GM18858 (cell line): Measurements from ENCODE around the gene STK26.
"Not testable (repeated sequence)": the region's sequence is repeated elsewhere in the genome, so short reads cannot be mapped to it uniquely, and the experiment has no call there.

Experiments used
- ATAC-seq: cut with Tn5 transposase; IDR thresholded peaks from one replicate; pipeline ENCODE4 v1.9.1; 2021; ENCODE audit not compliant: unreplicated experiment

Gene STK26

DNA sequence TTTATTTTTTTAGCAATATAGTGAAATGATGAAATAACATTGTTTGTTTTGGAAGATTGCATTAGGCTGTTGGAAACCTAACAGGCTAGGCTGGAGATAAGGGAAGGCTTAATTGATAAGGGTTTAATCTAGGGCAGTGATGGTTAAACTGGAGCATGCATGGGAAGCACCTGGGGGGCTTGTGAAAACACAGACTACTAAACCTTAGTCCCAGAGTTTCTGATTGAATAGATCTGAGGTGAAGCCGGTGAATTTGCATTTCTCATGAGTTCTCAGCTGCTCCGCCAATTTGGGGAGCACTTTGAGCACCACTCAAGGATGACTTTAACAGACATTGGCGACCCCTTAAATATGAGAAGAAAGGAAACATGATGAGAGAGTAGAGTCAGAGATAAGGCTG lies 11.5 kb downstream of the STK26 start:
- ATAC-seq: no peak

DNA sequence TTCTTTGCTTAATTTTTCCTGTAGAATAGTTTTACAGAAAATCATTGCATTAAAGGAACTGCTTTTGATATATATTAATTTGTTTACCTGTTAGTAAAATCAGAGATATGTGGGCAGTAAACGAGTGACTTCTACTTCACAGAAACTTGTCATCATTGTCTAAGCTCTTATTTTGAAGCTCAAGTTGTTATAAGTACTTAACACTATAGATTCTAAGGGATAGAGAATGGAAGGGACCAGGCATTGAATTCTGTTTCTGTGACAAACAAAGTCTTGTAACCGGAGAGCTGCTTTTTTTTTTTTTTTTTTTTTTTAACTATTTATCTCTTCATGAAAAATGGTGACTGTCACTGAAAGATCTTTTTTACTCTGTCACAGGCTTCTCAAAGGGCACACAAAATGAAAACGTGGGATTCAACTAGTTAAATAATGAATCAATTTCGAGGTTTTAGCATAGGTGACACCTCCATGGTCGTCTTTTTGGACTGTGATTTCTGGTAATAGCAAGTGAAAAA lies 14.4 kb downstream of the STK26 start:
- no peak for ATAC-seq

DNA sequence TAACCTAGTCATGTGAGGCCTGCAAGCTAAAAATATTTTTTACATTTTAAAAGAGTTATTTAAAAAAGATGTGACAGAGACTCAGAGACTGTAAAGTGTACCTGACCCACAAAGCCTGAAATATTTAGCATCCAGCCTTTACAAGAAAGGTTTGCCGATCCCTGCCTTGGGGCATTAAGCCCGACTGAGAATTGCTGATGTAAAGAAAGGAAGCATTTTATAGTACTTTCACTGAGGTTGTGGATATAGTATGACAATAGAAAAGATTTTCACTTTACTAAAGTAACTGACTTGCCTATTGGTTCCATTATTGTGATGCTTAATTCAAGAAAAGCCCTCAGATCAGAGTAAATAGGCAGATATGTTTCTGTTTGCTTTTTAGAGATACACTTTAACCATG lies 17.0 kb downstream of the STK26 start:
- ATAC-seq: no peak

DNA sequence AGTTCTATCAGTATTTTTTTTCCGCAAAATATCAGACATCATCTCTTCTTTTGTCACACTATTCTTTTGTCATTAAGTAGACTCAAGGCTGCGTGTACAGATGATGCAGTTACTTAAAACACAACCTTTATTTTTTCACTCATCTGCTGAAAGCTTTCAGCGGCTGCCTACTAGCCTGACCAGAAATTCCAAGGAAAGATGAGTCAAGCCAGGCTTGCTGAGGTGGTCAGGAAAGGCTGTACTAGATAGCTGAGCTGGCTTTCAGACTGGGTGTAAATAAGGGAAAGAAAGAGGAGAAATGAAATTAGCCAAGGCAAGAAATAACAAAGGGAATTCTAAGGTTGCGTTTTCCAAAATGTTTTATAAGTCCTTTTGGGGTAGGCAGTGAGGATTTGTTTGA lies 17.9 kb downstream of the STK26 start:
- ATAC-seq: no peak

DNA sequence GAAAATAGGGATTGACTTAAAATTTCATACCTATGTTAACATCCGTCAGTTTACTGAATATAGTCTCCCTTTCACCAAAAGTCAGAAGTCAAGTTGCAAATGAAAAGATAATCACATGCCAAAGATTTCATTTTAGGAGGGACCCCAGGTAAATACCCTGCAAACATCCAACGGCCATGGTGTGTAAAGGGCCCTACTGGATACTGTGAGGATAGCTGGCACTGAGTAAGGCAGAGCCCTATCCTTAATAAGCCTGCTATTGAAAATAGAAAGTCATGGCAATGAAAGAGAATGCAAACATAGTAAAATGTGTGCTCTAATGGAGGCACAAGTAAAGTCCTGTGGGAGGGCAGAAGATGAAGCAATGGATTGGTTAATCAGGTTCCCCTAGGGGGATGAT lies 20.9 kb downstream of the STK26 start:
- no peak for ATAC-seq

DNA sequence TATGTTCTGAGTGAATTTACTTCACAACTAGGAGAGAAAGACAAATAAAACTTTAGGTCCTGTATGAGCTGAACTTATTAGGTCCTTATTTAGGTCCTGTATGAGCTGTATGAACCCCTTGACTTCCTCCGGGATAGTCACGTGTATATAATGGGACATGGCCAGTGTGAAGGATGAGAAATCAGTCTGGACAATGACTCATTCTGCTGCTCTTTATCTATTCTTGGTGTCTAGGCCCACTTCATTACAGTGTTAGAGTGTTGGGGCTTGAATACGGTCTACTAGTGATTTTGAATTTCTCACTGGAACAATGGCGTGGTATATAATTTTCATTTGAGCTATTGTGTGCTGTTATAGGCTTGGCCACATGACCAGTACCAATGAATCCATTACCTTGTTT lies 21.9 kb downstream of the STK26 start:
- no peak for ATAC-seq

DNA sequence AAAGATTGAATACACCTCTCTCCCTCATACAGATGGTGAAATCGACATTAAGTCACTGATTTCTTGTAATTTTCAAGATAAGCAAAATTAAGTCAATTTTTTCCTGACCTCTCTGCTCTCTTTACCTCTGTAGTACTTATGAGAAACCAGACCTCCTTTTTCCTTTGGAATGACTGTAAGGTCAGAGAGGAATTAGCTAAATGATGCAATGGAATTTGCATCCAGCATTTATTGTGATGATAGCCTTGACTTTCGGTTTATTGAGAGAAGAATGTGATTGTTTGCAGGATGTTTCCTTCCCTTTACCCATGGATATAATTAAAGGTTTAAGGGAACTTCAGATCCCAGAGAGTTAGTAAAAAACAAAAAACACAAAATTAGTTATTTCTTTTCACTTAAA lies 22.4 kb downstream of the STK26 start:
- ATAC-seq: no peak

DNA sequence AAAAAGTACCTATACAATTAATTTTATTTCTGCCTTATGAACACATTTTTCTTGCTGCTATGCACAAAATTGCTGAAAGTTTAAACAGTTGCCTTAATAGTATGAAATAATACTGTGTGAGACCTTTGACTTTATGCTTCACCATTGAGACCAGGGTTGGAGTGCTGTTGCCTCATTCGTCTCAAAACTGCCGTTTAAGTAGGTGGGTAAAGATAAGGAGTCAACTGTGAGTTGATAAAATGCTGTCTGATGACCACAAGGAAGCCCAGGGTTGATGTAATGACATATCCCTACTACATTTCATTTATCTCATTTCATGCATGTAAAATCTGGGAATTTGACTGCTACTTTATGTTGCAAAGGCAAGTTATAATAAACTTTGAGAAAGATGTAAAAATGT lies 23.4 kb downstream of the STK26 start:
- ATAC-seq: no peak

DNA sequence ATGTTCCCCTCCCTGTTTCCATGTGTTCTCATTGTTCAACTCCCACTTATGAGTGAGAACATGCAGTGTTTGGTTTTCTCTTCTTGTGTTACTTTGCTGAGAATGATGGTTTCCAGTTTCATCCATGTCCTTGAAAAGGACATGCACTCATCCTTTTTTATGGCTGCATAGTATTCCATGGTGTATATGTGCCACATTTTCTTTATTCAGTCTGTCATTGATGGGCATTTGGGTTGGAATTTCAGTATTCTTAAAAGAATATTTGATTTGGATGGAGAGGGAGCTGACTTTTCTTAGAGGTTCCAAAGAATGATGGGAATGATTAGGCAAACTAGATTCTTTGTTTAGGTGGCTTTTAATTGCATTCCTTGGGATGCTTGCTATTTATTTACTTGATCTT lies 28.7 kb downstream of the STK26 start:
- ATAC-seq: not testable (repeated sequence)

DNA sequence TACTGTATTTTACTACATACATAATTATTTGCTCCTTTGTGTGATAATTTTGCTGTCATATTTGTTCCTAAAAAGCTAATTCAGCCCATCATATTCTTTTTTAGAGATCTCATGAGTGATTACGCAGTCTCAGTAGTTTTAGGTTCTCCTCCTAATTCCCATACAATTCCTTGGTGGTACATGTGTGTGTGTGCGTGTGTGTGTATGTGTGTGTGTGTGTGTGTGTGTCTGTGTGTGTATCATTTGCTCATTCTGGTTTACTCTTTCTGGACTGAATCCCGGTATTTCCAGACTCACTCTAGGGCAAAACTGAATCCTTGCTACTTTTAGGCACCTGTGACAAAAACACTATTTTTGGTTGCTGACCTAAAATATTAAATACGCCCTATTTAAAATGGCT lies 34.9 kb downstream of the STK26 start:
- no peak for ATAC-seq

DNA sequence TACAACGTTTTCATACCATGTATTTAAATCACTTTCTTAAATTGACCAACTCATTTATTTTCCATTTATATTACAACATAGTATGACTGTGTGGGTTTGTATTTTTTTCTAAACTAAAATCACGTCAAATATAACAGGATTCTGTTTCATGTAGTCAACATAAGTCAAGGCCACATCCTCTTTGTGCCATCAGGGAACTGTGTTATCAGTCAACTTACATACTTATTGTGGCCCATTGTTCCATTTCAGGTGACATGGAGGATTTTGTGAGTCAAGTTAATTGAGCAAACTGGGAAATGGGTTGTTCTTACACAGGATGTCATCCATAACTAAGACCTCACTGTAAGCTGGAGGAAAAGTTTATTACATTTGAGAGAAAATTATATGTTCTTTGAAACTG lies 35.9 kb downstream of the STK26 start:
- no peak for ATAC-seq

DNA sequence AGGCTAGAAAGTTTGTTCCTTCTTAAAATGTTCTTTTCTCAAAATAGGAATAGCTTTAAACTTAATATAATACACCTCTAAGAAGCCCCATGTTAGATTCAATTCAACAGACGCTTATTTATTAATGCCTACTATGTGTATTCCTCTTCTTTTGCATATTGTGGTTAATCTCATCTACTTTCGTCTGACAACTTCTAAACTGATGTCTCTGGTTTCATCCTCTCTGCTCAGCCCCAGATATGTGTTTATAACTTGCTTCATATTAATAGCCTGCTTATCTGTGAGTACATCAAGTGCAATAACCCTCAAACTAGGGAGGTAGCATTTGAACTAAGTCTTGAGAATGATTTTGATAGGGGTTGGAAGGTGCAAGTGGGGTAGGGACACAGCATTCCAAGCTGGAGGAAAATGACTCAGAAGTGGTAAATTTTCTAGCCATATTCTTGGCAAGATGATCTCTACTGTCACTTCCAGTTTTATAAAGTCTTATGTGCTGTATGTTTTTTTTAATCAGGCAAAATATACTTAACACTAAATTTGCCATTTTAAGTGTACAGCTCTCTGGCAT lies 37.0 kb downstream of the STK26 start:
- no peak for ATAC-seq

DNA sequence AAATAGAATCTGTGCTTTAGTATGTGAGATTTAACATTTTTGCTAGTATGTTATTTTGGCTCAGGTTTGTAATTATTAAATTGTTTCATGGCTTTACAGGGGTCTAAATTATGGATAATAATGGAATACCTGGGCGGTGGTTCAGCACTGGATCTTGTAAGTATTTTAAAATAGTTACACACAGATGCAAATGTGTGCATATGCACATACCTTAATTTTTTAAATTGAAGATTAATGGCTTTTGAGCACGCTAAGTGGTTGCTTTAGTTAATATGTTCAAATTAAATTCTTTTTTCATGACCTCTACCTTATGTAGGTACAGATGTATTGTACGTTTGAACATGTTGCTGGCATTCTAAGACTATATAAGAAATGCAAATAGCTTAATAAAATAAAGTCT lies 40.2 kb downstream of the STK26 start:
- ATAC-seq: no peak

DNA sequence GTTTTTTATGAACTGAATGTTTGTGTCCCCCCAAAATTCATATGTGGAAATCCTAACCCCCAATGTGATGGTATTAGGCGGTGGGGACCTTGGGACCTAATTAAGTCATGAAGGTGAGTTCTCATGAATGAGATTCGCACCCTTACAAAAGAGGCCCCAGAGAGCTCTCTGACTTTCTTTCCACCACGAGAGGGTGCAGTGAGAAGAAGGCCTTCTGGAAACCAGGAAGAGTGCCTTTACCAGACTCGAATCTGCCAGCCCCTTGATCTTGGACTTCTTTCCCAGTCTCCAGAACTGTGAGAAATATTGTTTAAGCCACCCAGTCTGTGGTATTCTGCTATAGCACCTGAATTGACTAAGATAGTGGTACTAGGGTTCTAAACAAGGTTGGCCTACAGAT lies 40.8 kb downstream of the STK26 start:
- ATAC-seq: no peak

DNA sequence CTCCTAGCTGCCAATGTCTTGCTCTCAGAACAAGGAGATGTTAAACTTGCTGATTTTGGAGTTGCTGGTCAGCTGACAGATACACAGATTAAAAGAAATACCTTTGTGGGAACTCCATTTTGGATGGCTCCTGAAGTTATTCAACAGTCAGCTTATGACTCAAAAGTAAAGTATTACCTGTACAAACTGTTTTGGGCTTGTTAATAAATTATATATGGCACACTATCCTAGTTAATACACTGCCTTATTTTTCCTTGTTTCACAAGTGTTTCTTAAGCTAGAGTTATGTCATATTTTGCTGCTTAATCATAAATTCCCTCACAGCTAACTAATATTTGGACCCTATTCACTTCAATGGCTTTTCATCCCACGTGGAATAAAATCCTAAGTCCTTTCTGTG lies 45.3 kb downstream of the STK26 start:
- ATAC-seq: no peak

DNA sequence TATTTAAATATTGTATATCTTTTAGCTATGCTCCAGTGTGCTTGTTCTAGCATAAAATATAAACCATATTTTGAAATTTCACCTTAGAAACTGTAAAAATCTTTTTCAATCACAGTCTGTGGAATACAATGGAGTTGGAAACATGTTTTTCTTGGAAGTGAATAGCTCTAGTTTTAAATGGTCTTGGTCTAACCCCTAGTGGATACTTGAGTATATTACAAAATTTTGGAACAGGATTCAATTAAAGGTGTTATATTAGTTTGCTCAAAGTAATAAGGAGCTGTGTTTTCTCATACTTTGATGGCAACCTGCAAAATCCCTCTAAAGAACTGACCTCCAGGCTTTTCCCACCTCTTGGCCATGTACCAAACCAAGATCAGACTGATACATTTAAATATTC lies 48.2 kb downstream of the STK26 start:
- ATAC-seq: no peak

DNA sequence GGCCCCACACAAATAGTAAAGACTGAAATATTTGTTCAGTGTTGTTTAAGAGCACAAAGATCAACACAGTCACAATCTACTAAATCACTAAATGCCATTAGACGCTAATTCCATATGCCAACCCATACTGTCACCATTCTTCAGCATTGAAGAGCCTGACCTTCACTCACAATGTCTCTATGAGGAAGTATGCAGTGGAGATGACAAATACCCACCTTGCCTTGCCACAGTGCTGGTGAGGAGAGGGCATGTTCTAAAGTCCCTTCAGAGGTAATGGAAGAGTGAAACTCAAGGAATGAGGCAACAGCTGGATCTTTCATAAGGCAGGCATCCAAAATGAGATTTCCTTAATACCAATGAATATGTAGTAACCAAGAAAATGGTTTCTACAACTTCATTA lies 54.3 kb downstream of the STK26 start:
- ATAC-seq: no peak

DNA sequence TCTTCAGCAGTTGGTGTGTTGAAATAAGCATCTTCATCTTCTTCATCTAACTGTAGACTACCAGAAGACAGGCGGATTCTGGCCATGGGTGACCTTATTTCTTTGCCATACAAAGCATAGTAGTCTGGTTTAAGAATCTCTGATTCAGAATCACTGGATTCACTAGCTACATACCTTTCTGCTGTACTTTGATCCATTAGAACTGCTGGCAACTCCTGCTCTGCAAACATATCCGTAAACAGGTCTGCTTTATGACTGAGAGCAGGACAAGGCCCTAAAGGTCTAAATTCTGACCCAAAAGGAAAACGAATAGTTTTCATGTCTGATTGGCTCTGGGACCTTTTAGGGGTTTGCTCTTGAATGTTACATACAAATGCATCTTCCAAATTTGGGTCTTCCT lies 54.8 kb downstream of the STK26 start:
- no peak for ATAC-seq

DNA sequence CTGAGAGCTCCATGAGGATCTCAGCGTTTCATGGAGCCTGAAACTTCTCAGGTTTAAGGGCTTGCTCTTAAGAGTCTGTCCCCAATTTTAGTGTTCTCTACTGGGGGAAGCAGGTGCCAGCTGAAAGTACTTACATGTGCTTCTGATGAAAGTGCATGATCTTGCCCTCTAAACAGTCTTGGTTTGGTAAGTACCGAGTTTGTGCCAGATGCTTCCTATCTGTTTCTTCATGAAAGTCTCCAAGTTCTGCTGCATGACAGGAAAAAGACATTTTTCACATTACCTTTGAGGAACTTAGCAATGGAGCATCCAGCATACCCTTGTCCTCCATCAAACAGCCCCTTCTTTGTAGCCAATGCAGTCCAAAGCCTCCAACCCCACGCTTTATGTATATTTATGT lies 62.7 kb downstream of the STK26 start:
- ATAC-seq: no peak

DNA sequence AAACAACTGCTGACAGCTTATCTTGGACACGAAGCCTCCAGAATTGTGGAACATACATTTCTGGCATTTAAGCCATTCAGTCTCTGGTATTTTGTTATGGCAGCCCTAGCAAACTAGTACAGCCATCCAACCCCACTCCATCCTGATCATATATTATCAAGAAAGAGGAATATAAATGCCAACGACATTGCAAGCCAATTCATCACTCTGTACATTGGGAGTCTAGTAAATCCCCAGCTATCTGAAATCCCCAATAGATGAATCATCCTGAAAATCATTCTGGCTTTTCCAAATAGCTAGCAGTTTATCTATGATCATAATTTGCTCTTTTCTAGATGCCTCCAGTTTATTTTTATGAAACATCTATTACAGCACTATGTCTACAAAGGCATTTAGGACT lies 63.6 kb downstream of the STK26 start:
- no peak for ATAC-seq

DNA sequence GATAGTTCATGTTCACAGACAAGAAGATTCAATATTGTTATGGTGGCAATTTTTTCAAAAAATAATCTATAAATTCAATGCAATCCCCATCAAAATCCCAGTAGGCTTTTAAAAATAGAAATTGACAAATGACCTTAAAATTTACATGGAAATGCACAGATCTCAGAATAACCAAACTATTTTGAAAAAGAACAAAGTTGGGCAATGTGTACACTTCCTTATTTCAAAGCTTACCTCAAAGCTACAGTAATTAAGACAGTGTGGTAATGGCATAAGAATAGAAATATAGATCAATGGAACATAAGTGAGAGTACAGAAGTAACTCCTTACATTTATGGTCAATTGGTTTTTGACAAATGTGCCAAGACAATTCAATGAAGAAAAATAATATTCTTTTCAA lies 65.8 kb downstream of the STK26 start:
- no peak for ATAC-seq

DNA sequence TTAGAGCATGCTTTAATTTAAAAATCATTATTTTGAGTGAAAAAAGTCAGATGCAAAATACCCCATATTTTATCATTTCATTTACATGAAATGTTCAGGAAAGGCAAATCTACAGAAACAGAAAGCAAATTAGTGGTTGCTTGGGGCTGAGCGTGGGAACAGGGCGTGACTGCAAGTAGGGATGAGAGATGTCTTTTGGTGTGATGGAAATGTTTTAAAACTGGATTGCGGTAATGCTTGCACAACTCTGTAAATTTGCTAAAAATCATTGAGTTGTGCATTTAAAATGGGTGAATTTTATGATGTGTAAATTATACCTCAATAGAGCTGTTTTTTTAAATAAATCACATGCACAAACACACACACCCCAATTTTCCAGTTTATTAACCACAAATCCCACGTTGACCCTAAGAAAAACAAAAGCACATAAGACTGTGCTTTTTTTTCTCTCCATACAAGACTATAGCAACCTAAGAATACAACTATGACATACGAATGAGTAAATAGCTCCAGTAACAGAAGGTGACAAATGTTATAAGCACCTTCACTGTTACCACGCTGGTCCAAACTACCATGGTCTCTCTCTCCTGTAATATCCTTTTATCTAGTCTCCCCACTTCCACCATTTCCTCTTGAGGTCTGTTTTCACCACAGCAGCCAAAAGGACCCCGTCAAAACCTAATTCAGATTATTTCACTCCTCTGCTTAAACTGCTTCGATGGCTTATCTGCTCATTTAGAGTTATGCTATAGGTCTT lies 67.5 kb downstream of the STK26 start:
- no peak for ATAC-seq
